GM19452 (cell line): ENCODE data around the gene SDS.

Source experiments
- ATAC-seq: cut with Tn5 transposase; IDR thresholded peaks from one replicate; pipeline ENCODE4 v1.9.1; 2021; ENCODE audit not compliant: unreplicated experiment

SDS gene

DNA sequence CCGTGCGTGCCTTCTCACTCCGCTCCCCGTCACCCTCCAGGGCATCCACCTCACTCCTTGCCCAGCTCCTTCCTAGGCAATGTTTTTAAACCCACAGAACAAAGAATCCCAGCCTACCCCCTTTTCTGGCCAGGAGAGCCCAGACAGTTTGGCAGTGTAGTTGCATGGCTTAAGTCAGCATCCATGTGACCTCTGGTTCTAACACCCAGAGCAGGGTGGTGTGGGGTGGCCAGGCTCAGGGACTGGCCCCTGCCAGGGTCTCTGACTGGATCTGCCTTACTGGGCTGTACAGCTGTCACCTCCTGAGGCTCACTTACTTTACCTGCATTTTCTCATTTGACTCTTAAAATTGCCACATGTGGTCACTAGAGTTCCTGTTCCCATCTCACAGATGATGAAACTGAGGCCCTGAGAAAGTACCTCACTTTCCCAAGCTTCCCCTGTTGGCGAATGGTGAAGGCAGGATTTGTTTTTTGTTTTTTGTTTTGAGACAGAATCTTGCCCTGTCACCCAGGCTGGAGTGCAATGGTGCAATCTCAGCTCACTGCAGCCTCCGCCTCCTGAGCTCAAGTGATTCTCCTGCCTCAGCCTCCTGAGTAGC is 18.3 kb downstream of the SDS start:
- no peak for ATAC-seq

DNA sequence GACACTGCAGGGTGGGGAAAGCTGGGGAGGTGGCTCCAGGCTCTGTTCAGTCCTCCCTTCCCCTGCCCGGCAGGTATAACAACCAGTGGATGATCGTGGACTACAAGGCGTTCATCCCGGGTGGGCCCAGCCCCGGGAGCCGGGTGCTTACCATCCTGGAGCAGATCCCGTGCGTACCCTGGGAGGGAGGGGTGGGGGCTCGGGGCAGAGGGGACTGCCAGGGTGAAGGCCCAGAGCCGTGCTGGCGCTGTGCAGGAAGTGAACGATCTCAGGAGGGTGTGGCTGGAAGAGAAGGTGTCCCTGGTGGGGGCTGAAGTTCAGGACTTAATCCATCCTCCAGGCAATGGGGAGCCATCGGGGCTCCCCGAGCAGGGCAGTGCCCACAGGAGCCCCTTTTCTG is 18.9 kb downstream of the SDS start:
- no peak for ATAC-seq

DNA sequence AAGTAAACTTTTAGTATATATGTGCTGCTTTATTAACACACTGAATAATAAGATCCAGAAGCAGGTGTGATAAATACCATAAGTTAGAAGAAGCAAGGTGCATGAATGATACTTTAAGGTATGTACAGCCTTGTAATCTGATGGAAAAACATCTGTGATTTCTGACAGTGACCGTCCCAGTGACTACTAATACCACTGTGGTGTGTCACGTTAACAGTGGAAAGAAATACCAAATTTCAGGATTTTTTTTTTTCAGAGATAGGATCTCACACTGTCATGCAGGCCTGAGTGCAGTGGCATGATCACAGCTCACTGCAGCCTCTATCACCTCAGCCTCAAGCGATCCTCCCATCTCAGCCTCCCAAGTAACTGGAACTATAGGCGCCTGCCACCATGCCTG is 21.5 kb downstream of the SDS start:
- no peak for ATAC-seq

DNA sequence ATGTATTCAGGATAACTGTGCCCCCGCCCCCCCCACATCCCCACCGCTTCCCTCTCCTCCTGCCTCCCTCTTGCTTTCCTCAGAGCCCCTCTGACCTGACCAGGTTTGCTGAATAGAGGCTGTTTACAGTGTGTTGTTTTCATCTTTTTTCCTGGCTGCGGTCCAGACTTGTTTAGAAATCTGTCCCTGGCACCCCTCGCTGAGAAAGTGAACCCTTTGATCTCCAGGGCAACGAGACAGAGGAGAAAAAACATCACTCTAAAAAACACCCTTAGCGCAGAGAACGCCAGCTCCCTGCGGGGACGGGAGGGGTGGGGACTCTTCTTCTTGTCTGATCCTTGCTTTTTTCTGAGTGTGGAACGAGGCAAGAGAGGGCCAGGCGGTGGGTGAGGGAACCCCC is 22.5 kb downstream of the SDS start:
- ATAC-seq = no peak

DNA sequence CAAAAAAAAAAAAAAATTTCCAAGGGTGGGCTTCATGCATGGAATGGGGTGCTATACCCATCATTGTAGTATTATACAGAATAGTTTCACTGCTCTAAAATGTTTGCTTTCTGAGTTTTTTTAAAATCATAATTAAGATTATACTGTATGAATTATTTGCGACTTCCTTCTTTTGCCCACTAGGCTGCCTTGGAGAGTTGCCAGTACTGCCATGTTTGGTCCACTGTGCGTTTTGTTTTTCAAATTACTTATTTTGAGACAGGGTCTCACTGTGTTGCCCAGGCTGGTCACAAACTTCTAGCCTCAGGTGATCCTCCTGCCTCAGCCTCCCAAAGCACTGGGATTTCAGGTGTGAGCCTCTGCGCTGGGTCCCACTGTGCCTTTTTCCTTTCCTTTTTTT is 25.4 kb downstream of the SDS start:
- ATAC-seq = no peak

DNA sequence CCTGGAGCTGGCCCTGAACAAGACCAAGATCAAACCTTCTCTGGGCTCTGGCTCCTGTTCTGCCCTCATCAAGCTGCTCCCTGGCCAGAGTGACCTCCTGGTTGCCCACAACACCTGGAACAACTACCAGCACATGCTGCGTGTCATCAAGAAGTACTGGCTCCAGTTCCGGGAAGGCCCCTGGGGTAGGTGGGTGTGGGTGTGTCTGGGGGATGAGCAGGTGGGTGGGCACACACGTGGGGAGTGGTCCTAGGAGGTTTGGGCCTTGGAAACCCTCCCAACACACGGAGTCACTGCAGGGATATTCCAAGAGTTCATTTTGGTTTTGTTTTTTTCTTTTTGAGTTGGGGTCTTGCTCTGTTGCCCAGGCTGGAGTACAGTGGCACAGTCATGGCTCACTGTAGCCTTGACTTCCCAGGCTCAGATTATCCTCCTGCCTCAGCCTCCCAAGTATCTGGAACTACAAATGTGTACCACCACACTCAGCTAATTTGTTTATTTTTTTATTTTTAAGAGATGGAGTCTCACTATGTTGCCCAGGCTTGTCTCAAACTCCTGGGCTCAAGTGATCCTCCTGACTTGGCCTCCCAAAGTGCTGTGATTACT is 28.8 kb downstream of the SDS start:
- no peak for ATAC-seq

DNA sequence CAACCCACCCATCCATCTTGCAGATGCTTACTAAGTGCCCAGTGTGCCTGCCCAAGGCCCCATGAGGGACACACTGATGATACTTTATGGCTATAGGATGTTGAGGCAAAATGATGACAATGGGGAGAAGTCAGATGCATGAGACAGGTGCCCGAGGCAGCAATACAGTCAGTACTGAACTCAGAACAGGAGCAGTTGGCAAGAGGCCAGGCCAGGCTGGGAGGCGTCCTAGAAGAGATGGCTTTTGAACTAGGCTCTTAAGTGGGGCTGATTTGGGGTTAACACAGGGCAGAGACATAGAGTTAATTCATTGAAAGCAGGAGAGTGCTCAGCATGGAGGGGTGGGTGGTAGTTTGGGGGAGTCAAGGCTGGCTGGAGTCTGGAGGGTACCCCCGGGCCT is 29.7 kb downstream of the SDS start:
- no peak for ATAC-seq

DNA sequence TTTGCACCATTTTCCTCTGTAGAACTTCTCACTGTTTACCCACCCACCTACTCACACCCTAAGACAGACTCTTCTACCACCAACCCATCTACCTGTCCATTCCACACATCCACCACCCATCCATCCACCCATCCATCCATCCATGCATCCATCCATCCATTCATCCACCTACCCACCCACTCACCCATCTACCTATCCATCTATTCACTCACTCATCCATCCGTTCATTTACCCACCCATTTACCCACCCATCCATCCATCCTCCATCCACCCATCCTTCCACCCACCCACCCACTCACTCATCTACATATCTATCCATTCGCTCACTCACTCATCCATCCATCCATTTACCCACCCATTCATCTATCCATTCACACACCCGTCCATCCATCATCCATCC is 30.2 kb downstream of the SDS start:
- ATAC-seq = no peak

DNA sequence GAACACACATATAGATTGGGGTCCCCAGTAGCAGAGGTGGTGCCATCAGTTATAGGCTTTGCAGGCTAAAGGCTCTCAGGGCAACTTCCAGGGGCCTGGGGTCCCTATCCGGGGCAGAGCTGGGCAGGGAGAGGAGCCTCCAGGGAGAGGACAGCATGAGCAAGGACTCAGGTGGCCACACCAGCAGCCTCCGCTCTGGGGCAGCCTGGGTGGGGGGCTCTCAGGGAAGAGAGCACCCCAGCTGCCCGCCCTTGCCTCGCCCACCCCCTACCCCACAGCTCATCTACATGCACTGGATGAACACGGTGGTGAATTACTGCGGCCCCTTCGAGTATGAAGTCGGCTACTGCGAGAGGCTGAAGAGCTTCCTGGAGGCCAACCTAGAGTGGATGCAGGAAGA is 31.3 kb downstream of the SDS start:
- no peak for ATAC-seq

DNA sequence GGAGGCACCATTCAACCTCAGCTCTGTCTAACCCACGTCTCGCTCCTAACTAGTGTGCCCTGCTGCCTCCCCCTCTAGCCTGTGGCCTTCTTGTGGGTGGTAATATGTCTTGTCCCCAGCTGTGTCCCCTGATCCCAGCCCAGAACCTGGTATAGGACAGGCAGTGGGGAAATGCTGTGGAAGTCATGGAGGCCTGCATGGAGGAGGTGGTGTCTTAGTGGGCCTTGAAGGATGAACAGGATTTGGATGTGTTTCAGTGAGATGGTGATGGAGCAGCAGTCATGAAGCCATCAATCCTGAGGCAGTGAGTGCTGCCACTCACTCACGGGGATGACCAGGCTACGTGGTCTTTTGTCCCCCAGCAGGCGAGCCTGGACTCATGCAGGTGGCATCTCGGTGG is 31.9 kb downstream of the SDS start:
- no peak for ATAC-seq

DNA sequence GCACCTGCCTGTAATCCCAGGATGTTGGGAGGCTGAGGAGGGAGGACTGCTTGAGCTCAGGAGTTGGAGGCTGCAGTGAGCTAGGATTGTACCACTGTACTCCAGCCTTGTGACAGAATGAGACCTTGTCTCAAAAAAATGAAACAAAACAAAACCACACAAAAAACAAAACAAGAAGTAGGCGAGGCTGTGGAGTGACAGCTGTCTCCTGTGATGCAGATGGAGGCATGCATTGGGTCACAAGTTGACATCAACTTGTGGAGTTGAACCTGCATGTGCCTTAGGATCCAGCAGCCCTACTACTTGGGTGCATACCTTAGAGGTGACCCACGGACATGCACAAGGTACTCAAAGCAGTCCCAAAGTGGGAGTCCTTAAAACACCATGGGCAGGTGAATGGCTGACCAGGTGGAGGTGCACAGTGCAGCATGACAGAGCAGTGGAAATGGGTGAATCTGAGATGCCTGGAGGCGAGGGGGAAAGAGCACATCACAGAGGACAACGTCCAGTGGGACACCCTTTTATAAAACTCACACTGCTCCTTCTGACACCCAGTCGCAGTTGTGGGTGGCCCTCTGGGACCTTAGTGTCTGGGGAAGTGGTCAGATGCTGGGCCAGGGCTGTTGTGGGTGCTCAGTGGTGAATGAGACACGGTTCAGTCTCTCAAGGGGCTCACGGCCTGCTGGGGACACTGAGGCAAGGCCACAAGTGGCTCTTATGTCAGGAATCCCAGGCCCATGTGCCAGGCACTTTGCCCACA is 32.6 kb downstream of the SDS start:
- no peak for ATAC-seq

DNA sequence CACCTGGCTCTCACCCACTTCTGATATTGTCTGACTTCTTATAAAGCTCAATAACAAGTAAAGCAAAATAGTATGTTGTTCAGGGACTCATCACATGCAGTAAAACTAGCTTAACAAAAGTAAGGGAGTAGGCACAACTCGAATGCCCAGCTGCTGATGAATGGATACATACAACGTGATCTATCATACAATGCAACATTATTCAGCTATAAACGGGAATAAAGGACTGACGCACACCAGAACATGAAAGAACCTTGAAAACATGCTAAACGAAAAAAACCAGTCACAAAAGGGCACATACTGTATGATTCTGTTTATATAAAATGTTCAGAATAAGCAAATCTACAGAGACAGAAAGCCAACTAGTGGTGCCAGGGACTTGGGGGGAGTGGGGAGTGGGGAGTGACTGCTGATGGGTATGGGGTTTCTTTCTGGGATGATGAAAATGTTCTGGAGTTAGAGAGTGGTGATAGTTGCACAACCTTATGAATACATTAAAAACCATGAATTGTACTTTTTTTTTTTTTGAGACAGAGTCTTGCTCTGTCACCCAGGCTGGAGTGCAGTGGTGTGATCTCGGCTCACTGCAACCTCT is 34.2 kb downstream of the SDS start:
- ATAC-seq = no peak

DNA sequence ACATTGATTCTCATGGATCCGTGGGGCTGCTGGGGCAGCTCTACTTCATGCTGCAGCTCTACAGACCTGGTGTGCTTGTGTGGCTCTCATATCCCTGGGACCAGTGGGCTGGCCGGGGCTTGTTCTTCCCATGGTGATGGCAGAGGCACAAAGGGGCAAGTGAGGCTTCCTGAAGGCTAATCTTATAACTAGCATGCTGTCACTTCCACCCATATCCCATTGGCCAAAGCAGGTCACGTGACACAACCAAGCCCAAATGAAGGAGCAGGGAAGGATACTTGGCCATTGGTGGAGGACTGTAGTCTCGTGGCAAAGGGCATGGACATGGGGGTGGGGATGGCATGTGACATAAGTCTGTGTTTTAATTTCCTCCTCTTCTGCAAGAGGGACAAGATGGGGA is 35.4 kb downstream of the SDS start:
- ATAC-seq = no peak

DNA sequence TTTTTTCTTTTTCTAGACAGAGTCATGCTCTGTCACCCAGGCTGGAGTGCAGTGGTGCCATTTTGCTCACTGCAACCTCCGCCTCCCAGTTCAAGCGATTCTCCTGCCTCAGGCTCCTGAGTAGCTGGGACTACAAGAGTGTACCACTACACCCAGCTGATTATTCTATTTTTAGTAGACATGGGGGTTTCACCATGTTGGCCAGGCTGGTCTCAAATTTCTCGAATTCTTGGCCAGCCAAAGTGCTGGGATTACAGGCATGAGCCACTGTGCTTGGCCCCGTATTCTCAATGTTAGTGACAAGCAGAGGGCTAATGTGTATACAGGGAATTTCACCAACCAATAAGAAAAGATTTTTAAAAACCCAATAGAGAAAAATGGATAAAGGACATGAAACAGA is 36.9 kb downstream of the SDS start:
- no peak for ATAC-seq

DNA sequence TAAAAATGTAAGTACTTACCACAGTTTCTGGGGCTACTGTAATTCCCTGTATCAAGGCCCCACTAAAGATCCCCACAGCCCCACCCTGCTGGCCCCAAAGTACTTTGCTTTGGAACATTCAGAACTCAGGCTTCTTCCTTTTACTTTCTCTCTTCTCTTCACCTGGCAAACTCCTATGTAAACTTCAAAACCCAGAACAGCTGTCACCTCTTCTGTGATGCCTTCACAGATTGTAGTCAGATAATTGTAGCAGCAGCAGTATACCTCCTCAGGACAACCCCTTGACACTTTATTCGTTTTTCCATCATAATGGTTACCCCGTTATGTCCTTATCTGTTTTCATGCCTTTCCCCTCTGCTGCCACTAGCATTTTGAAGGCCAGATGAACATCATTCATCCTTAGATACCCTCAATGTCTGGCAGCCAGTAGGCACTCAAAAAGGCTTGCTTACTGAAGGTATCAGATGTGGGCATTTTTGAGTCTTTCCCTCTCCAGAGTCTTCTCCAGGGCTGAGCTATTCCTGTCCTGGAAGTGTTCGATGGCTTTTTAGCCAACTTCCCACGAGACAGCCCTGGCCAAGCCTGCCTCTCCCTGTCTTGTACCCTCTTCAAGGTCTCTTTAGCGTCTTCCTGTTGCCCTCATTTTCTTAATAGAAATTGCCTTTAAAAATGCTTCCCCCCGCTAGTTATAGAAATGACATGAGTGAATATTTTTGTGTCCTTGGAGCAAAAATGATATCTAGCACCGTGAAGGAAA is 37.9 kb downstream of the SDS start:
- ATAC-seq = no peak

DNA sequence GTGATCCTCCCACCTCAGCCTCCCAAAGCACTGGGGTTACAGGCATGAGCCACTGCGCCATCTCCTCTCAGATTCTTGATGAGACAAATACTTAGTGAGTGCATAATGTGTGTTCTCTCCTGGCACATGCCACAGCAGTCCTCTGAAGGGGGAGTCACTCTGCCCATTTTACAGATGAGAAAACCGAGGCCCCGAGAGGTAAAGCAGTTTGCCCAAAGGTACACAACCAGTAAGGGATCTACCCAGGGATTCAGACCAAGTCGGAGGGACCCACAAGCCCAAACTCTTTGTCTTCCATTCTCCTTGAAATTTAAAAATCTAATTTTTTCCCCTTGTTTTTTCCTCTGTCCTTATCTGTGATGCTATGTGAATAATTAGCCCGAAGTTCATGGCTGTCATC is 39.0 kb downstream of the SDS start:
- ATAC-seq = no peak

DNA sequence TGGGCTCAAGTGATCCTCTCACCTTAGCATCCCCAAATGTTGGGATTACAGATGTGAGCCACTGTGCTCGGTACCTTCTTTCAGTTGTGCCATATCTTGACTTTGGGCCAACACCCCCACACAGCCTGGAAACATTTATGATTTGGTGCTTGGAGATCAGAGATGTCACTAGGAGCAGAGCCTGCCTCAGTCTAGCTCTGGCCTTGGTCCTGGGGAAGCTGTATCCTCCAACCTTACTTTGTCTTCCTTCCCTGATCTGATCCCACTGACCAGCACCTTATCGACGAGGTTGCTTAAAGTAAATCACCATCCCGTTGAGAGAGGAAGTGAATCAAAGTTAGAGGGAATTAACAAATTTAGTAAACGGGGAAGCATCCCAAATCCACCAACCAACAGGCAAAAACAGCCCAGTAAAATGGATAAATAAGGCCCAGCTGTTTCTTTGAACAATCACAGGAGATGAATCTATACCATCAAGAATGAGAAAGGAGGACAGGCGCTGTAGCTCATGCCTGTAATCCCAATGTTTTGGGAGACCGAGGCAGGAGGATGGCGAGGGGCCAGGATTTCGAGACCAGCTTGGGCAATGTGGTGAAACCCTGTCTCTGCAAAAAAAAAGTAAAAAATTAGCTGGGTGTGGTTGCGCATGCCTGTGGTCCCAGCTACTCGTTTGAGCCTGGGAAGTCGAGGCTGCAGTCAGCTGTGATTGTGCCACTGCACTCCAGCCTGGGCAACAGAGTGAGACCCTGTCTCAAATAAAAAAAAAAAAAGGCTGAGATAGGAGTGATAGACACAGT is 41.9 kb downstream of the SDS start:
- ATAC-seq = no peak

DNA sequence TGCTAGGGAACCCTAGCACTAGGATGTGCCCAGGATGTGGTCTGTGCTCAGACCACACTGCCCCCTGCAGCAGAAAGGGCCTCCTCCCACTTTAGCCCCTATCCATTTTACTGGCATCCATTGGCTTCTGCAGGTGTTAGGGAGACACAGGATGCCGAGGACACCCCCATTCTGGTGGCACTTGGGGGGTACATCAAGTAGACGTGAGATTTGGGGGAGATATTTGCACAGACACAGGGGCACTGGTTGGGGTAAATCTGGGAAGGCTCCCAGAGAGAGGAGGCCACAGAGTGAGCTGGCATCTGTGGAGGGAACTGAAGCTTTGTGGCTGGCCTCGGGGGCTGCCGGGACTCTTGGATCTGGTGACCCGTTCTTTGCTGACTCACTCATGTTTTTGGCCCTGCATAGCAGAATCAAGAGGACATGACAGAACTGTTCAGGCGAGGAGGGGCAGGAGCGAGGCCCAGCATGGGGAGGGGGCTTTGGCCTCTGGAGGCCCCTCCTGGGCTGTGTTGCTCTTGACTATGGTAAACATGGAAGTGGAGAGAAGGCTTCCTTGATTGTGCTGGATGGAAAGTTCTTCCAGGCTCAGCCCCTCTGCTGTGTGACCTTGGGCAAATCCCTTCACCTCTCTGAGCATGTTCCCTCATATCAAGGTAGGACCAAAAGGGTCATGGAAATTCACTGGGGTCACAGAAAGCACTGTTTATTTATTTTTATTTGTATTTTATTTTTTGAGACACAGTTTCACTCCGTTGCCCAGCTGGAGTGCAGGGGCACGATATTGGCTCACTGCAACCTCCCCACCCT is 43.5 kb downstream of the SDS start:
- ATAC-seq = no peak

DNA sequence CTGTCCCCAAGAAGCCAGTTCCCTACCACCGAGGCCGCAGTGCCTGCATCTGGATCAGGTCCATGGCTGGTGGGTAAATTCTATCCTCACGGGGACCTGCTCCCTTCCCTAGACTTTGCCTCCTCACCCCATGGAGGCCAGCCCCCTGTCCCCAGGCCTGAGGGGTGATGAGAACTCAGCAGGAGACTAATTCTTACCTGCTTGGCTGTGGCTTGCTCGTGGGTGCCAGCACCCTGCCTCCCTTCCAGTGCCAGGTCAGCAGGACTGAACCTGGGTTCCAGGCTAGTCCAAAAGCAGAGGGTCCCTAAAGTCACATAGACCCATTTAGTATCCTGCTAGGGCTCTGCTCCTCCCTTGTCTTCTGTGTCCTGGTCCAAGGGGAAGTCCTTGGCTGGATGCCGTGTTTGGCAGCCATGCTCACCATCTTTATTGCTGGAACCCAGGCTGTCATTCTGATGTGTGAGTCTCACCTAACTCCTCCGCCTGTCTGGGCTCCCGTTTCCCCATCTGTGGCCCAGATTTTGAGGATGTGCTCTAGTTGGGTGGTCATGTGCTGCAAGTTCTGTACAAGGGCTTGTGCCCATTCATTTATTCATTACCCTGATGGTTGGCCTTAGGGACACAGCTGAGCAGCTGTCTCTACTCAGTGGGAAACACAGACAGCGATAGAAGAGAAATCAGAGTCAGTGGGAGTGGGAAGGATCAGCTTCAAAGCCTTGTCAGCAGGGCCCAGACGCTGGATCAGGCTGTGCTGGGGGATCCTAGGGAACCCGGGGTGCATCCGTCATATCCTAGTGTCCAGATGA is 44.4 kb downstream of the SDS start:
- ATAC-seq = no peak
